HepG2 (cell line): ENCODE data around the gene PRRT1. TPM values are rescaled to one million over a fixed set of nuclear protein-coding genes. Genes with fewer than 3 reads are reported as not detected.

Source experiments
- CHCHD3 ChIP-seq: sonication (generic); formaldehyde crosslinking; IDR thresholded peaks from 2 replicates; pipeline ENCODE4 v1.8.0; 2022; ENCODE audit warnings: mild to moderate bottlenecking, missing genetic modification reagents, moderate library complexity
- CREM ChIP-seq, 2 experiments: sonication (generic) in 1 of 2; formaldehyde crosslinking in 1 of 2; IDR thresholded peaks; 2 replicates each; pipeline versions ENCODE4 v1.4.0 to v1.6.1; 2016 to 2020; ENCODE audit warnings: antibody characterized with exemption in 1 of 2, mild to moderate bottlenecking in 1 of 2, missing genetic modification reagents in 1 of 2
- DBP ChIP-seq: sonication (generic); formaldehyde crosslinking; IDR thresholded peaks from 2 replicates; pipeline ENCODE4 v1.4.0; 2020; ENCODE audit warnings: missing genetic modification reagents; ENCODE audit errors: not compliant biosample characterization
- DZIP1 ChIP-seq: sonication (generic); formaldehyde crosslinking; IDR thresholded peaks from 2 replicates; pipeline ENCODE4 v1.5.0; 2020; ENCODE audit warnings: mild to moderate bottlenecking, missing genetic modification reagents
- HNF4A ChIP-seq: sonication (generic); formaldehyde crosslinking; IDR thresholded peaks from 2 replicates; pipeline ENCODE4 v1.4.0; 2020; ENCODE audit warnings: missing genetic modification reagents
- NFE2L2 ChIP-seq: fragments of 150-350 bp; IDR thresholded peaks from 2 replicates; pipeline ENCODE4 v1.6.1; 2014; ENCODE audit warnings: low read length
- PPARG ChIP-seq: conservative IDR thresholded peaks from 2 replicates; pipeline ENCODE4 v1.6.1; 2016; ENCODE audit warnings: missing biosample characterization, missing genetic modification reagents
- SRSF4 ChIP-seq: fragments of 200-400 bp; formaldehyde crosslinking; IDR thresholded peaks from one replicate; pipeline ENCODE4 v1.6.1; 2018; ENCODE audit warnings: mild to moderate bottlenecking, low read depth, low read length, moderate library complexity; ENCODE audit not compliant: poor library complexity, severe bottlenecking
- ZBTB26 ChIP-seq: IDR thresholded peaks from 2 replicates; pipeline ENCODE4 v1.6.1; 2016; ENCODE audit warnings: missing compliant biosample characterization, missing genetic modification reagents, borderline replicate concordance
- ZNF230 ChIP-seq: sonication (generic); formaldehyde crosslinking; IDR thresholded peaks from 2 replicates; pipeline ENCODE4 v1.4.0; 2020; ENCODE audit warnings: mild to moderate bottlenecking, missing genetic modification reagents
- ZNF253 ChIP-seq: sonication (generic); formaldehyde crosslinking; IDR thresholded peaks from 2 replicates; pipeline ENCODE4 v1.8.0; 2022; ENCODE audit warnings: mild to moderate bottlenecking, missing genetic modification reagents, borderline replicate concordance
- ZNF256 ChIP-seq: sonication (generic); formaldehyde crosslinking; conservative IDR thresholded peaks from 2 replicates; pipeline ENCODE4 v1.4.0; 2020; ENCODE audit warnings: missing genetic modification reagents
- ZNF281 ChIP-seq: sonication (generic); formaldehyde crosslinking; IDR thresholded peaks from 2 replicates; pipeline ENCODE4 v1.4.0; 2020; ENCODE audit warnings: missing genetic modification reagents, borderline replicate concordance
- ZNF468 ChIP-seq: sonication (generic); formaldehyde crosslinking; IDR thresholded peaks from 2 replicates; pipeline ENCODE4 v1.8.0; 2022; ENCODE audit warnings: mild to moderate bottlenecking, moderate library complexity, missing genetic modification reagents
- ZNF530 ChIP-seq: sonication (generic); formaldehyde crosslinking; IDR thresholded peaks from 2 replicates; pipeline ENCODE4 v1.5.0; 2020; ENCODE audit warnings: low read depth, mild to moderate bottlenecking, missing genetic modification reagents
- ZNF557 ChIP-seq: sonication (generic); formaldehyde crosslinking; IDR thresholded peaks from 2 replicates; pipeline ENCODE4 v1.4.0; 2020; ENCODE audit warnings: missing genetic modification reagents
- ZNF614 ChIP-seq: IDR thresholded peaks from 2 replicates; pipeline ENCODE4 v1.6.1; 2018; ENCODE audit warnings: missing biosample characterization, missing genetic modification reagents, inconsistent platforms, borderline replicate concordance
- ZNF629 ChIP-seq: sonication (generic); formaldehyde crosslinking; conservative IDR thresholded peaks from 2 replicates; pipeline ENCODE4 v1.5.0; 2020; ENCODE audit warnings: missing genetic modification reagents
- ZNF768 ChIP-seq: sonication (generic); formaldehyde crosslinking; IDR thresholded peaks from 2 replicates; pipeline ENCODE4 v1.4.0; 2020; ENCODE audit warnings: missing genetic modification reagents
- ZNF777 ChIP-seq: sonication (generic); formaldehyde crosslinking; IDR thresholded peaks from 2 replicates; pipeline ENCODE4 v1.4.0; 2020; ENCODE audit warnings: missing genetic modification reagents
- ZNF816 ChIP-seq: sonication (generic); formaldehyde crosslinking; IDR thresholded peaks from 2 replicates; pipeline ENCODE4 v1.8.0; 2022; ENCODE audit warnings: missing genetic modification reagents, mild to moderate bottlenecking, borderline replicate concordance
- ZSCAN31 ChIP-seq: sonication (generic); formaldehyde crosslinking; IDR thresholded peaks from 2 replicates; pipeline ENCODE4 v1.5.0; 2020; ENCODE audit warnings: low read depth, mild to moderate bottlenecking, missing genetic modification reagents
- polyA plus RNA-seq, 8 experiments: library from polyadenylated mRNA; depleted of rRNA in 3 of 8; stranded (reverse) in 7 of 8; unstranded in 1 of 8; fragments of >200 nt; fragmentation: Illumina TruSeq in 4 of 8; extraction: Trizol in 4 of 8; gene quantifications; 2 replicates each; pipeline versions ENCODE4 v1.2.1 to v1.2.3, GENCODE V29; 2011 to 2016; ENCODE audit warnings: low read depth in 4 of 8, missing spikeins in 1 of 8, mixed read lengths in 1 of 8; ENCODE audit not compliant: insufficient read depth in 1 of 8
- total RNA-seq, 5 experiments: library from RNA; depleted of rRNA; stranded (reverse); fragments of >200 nt; fragmentation: Illumina TruSeq; extraction: Trizol; gene quantifications; 2 replicates each; pipeline ENCODE4 v1.2.3, GENCODE V29; 2016; ENCODE audit warnings: low read depth in 1 of 5

The PRRT1 gene
- total and polyA plus RNA-seq, 2 of the 13 experiments (the other 11 are each of a cell fraction or from before 2014, with no cell fraction given), result 0.64 to 1.4 TPM

GRCh38 chr6:32195902-32196681, 44.4 kb upstream of the PRRT1 start (continued):
- TF ChIP-seq ZNF468 (CRISPR knock-in tag) (no peak), ZNF230 (CRISPR knock-in tag) (peak; percentile 76; the same call in 1 of the 2 replicates), ZNF768 (CRISPR knock-in tag) (peak; percentile 15; the same call in 1 of the 2 replicates), ZNF253 (CRISPR knock-in tag) (peak; percentile 89; the same call in 1 of the 2 replicates), ZNF281 (CRISPR knock-in tag) (peak; percentile 91), ZNF614 (CRISPR knock-in tag) (0 out of 2 replicates have a peak, but pooled peaks have one; percentile 5), PPARG (CRISPR knock-in tag) (0 out of 2 replicates have a peak, but pooled peaks have one; percentile 62), CHCHD3 (CRISPR knock-in tag) (no peak), SRSF4 (no peak), ZNF629 (CRISPR knock-in tag) (no peak), HNF4A (CRISPR knock-in tag) (no peak; the same call in 1 of the 2 replicates), ZNF777 (CRISPR knock-in tag) (no peak), ZSCAN31 (no peak), DBP (CRISPR knock-in tag) (peak; percentile 58), ZNF256 (CRISPR knock-in tag) (peak; percentile 45; the same call in 1 of the 2 replicates), CREM (IDR thresholded peaks at IDR 0.05) (peak; percentile 93), CREM (CRISPR knock-in tag; IDR thresholded peaks at IDR 0.05) (peak; percentile 71), ZBTB26 (peak; percentile 27; the same call in 1 of the 2 replicates), NFE2L2 (no peak), ZNF530 (CRISPR knock-in tag) (no peak), ZNF816 (CRISPR knock-in tag) (no peak; the same call in 1 of the 2 replicates), ZNF557 (CRISPR knock-in tag) (peak; percentile 42; the same call in 1 of the 2 replicates), DZIP1 (CRISPR knock-in tag) (peak; percentile 87; the same call in 1 of the 2 replicates)
